HG03039 (cell line): ENCODE results near the gene NCF1.
"Not testable (repeated sequence)": the region's sequence is repeated elsewhere in the genome, so short reads cannot be mapped to it uniquely, and the experiment has no call there.

Experiments used
- ATAC-seq: cut with Tn5 transposase; IDR thresholded peaks from one replicate; pipeline ENCODE4 v1.9.1; 2021; ENCODE audit warnings: mild to moderate bottlenecking, moderate library complexity; ENCODE audit not compliant: unreplicated experiment

NCF1 gene

GRCh38 chr7:74773760-74774750 lies at the start of gene NCF1:
NCF1 (plus strand) TSS chr7:74774011; CDS start chr7:74774032, 21 bp downstream.
- peak; percentile 69 for ATAC-seq

DNA sequence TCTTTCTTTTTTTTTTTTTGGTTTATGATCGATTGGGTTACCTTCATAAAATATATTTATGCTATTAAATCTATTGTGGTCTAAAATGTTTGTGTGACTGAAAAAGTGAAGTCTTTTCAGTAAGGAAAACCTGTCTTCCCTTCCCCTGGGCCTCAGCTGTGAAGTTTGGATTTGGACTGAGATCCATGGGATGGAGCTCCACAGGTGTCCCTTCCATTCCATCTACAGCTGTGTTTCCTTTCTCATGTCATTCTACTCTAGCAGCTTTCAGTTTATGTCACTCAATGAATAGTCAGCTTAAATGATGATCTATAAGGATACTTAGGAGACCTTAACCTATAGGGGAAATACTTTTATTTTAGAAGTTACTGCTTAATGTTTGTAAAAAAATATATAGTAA lies 48.0 kb upstream of the NCF1 start:
- ATAC-seq = no peak

- no peak for ATAC-seq
Observed at GRCh38 chr7:74726309-74727101, 47.3 kb upstream of the NCF1 start.

DNA sequence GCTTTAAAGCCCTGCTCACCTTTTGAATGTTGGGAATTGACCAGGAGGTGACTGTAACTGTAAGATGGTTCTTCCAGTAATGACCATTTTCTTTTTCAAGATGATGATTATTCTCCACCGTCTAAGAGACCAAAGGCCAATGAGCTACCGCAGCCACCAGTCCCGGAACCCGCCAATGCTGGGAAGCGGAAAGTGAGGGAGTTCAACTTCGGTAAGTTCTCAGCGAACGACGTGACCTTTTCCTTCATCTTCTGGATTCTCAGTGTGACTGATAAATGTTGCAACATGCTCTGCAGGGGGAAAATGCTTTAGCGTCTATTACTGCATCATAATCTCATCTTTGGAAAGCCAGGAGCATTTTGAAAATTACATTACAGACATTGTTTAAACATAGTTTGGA lies 45.1 kb upstream of the NCF1 start:
- ATAC-seq = not testable (repeated sequence)

DNA sequence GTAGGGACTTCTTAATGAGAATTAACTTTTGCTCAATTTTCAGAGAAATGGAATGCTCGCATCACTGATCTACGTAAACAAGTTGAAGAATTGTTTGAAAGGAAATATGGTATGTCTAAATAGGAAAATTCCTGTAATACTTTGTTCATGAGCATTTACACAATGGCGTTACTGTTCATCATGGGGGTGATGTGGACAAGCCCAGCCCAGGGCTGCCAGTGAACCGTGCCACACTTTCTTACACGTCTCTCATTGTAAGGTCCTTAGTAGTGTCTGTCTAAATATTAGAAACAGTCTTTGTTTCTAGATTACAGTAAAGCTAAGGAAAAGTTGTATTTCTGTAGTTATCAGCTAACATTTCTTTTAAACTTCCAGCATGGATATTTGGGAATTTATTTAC lies 43.6 kb upstream of the NCF1 start:
- ATAC-seq = not testable (repeated sequence)

GRCh38 chr7:74739974-74740703 lies 33.7 kb upstream of the NCF1 start:
- not testable (repeated sequence) for ATAC-seq

- not testable (repeated sequence) for ATAC-seq
Observed at GRCh38 chr7:74743936-74744557, 29.8 kb upstream of the NCF1 start.

DNA sequence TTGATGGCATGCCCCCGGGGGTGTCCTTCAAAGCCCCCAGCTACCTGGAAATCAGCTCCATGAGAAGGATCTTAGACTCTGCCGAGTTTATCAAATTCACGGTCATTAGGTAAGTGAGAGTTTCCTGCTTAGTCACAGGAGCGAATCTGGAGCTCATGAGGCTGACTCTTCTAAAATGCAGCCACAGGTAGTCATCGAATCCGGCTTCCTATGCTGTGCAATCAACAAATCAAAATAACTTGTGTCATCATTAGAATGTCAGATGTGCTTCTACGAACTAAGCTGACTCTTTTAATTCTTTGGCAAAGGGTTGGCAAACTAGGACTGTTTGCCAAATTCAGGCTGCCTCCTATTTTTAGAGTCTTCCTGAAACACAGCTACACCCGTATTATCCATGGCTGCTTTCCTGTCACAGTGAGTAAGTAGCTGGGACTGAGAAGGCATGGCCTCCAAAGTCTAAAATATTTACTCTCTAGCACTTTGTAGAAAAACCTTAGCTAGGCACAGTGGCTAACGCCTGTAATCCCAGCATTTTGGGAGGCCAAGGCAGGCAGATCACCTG lies 19.8 kb upstream of the NCF1 start:
- not testable (repeated sequence) for ATAC-seq

- not testable (repeated sequence) for ATAC-seq
Observed at GRCh38 chr7:74756673-74757072, 17.1 kb upstream of the NCF1 start.

DNA sequence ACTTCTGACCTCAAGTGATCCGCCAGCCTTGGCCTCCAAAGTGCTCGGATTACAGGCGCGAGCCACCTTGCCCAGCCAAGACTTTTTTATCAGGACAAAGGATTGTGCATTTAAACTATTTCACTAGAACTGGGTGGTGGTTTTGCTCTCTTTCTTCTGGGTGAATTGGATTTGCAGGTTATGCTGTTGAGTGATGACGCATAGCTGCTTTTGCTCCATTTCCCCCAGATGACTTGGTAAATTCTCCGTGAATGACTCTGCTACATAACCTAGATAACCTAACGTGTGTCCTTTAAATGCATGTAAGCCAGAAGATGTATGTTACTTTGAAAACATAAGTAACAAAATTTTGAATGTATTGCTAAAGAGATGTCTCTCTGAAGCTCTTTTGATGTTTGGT lies 15.5 kb upstream of the NCF1 start:
- ATAC-seq = not testable (repeated sequence)

DNA sequence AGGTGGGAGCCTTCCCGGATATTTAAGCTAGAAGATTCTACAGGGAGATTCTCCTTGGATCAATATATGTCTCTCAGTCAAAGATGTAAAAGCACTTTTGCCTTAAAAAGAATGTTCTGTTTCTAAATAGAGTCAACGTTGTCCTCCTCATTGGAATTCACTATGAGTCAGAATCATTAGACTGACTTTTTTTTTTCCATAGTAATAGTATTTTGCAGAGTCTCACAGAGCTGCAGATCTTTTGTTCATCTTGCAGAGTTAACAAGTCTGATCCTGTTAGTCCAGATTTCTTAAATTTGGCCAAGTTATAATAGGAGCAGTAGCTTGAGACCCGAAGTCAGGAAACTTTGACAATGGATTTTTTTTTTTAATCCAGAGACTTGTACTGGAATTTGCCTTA lies 14.8 kb upstream of the NCF1 start:
- ATAC-seq = not testable (repeated sequence)

- not testable (repeated sequence) for ATAC-seq
Observed at GRCh38 chr7:74765205-74765918, 8.4 kb upstream of the NCF1 start.

- peak; percentile 43 for ATAC-seq
Observed at GRCh38 chr7:74766509-74766908, 7.3 kb upstream of the NCF1 start.

DNA sequence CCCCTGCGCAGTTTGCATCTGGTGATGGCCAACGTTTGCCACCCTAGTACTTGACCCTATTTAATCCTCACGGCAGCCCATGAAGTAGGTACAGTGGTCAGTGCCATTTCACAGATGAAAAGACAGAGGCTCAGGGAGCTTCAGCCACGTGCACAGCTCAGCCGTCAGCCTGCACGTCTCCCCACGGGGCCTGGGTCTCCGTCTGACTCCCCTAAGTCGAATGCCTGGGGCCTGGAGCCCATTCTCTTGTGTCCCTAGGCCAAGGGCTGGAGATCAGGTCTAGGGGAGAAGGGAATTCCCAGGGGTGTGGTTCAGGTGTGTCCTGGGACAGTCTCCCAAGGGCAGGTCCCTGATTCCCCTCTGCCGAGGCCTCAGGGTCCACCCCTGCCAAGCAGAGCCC lies 6.8 kb upstream of the NCF1 start:
- ATAC-seq = not testable (repeated sequence)

DNA sequence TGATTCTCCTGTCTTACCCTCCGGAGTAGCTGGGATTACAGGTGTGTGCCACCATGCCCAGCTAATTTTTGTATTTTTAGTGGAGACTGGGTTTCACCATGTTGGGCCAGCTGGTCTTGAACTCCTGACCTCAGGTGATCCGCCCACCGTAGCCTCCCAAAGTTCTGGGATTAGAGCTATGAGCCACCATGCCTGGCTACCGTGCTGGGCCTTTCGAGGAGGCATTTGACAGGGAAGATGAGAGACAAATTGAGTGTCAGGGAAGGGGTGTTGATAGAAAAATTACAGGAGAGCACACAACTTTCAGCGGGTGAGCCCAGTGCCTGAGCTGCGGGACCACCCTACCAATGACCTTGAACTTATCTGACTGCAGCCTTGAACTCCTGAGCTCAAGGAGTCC lies 3.7 kb upstream of the NCF1 start:
- ATAC-seq = not testable (repeated sequence)

DNA sequence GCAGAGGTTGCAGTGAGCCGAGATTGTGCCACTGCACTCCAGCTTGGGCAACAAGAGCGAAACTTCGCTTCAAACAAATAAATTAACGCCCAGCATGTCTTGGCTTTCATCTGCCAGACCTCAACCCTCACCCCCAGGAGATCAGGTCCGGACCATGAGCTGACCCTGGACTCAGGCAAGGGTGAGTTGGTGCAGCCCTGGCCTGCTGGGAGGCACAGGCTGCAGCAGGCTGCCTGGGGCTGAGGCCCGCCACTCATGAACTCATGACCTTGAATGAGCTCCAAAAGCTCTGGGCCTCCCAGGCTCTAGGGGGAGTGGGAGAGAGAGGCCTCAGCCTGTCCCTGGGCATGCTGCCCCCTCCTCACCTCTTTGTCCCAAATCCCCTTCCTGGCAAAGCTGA lies 1.7 kb upstream of the NCF1 start:
- not testable (repeated sequence) for ATAC-seq

GRCh38 chr7:74775111-74775510 lies 1.3 kb downstream of the NCF1 start:
- not testable (repeated sequence) for ATAC-seq

DNA sequence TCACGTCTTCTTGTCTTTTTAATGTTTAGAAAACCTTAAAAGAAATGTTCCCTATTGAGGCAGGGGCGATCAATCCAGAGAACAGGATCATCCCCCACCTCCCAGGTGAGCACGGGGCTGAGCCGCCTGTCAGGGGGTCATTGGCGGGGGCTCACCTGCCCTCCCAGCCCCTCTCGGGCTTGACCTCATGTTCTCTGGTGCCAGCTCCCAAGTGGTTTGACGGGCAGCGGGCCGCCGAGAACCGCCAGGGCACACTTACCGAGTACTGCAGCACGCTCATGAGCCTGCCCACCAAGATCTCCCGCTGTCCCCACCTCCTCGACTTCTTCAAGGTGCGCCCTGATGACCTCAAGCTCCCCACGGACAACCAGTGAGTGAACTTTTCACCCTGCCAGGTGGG lies 5.2 kb downstream of the NCF1 start:
- not testable (repeated sequence) for ATAC-seq

DNA sequence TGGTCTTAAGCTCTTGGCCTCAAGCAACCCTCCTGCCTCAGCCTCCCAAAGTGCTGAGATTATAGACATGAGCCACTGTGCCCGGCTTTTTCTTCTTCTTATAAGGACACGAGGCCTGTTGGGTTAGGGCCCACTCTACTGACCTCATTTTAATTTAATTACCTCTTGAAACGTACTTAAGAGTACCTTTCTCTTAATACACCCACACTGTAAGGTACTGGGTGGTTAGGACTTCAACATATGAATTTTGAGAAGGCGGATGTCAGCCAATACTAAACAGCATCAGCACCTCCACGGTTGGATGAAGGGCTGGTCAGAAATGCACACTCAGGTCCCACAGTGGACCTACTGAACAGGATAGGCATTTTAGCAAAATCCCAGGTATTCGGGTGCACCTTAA lies 7.9 kb downstream of the NCF1 start:
- not testable (repeated sequence) for ATAC-seq
